OCI-LY1 (cell line): ENCODE measurements around the gene RAB3D.

ENCODE experiments used
- H2AFZ ChIP-seq: fragments of 200-600 bp; sonication (generic), shearing (Covaris generic); 2 replicates; pipeline ENCODE4 v1.6.0; 2014; ENCODE audit warnings: antibody characterized with exemption, mild to moderate bottlenecking, low read length
- H3F3A ChIP-seq: fragments of 200-600 bp; sonication (generic), shearing (Covaris generic); 2 replicates; pipeline ENCODE4 v1.6.0; 2014; ENCODE audit warnings: mild to moderate bottlenecking, antibody characterized with exemption, low read length, moderate library complexity; ENCODE audit not compliant: insufficient read depth
- H3K27ac ChIP-seq: fragments of 200-600 bp; sonication (generic); 2 replicates; pipeline ENCODE4 v1.5.1; 2014; ENCODE audit warnings: low read length, mixed run types, mild to moderate bottlenecking, low read depth; ENCODE audit not compliant: poor library complexity, severe bottlenecking
- H3K27me3 ChIP-seq: fragments of 200-600 bp; sonication (generic); 2 replicates; pipeline ENCODE4 v1.6.0; 2014; ENCODE audit warnings: antibody characterized with exemption, mild to moderate bottlenecking, low read length, moderate library complexity; ENCODE audit not compliant: insufficient read depth
- H3K36me3 ChIP-seq: fragments of 200-600 bp; sonication (generic); 2 replicates; pipeline ENCODE4 v1.6.1; 2014; ENCODE audit warnings: mild to moderate bottlenecking, antibody characterized with exemption, low read length, moderate library complexity, mixed read lengths; ENCODE audit not compliant: insufficient read depth
- H3K4me1 ChIP-seq: fragments of 200-600 bp; sonication (generic); 2 replicates; pipeline ENCODE4 v1.5.1; 2014; ENCODE audit warnings: mild to moderate bottlenecking, low read length, moderate library complexity; ENCODE audit not compliant: insufficient read depth, severe bottlenecking
- H3K4me2 ChIP-seq: fragments of 200-600 bp; sonication (generic), shearing (Covaris generic); 2 replicates; pipeline ENCODE4 v1.6.1; 2014; ENCODE audit warnings: low read length
- H3K4me3 ChIP-seq: fragments of 200-600 bp; sonication (generic); 2 replicates; pipeline ENCODE4 v1.5.1; 2014; ENCODE audit warnings: low read length, low read depth, mild to moderate bottlenecking, mixed read lengths; ENCODE audit not compliant: poor library complexity, severe bottlenecking
- H3K79me2 ChIP-seq: fragments of 200-600 bp; shearing (Covaris generic); 2 replicates; pipeline ENCODE4 v1.6.1; 2016; ENCODE audit warnings: mixed run types, low read length, mixed read lengths; ENCODE audit not compliant: insufficient read depth
- H3K9ac ChIP-seq: fragments of 200-600 bp; sonication (generic), shearing (Covaris generic); 2 replicates; pipeline ENCODE4 v1.6.1; 2014; ENCODE audit warnings: mild to moderate bottlenecking, low read length, mixed read lengths
- H3K9me2 ChIP-seq: fragments of 200-600 bp; sonication (generic), shearing (Covaris generic); 2 replicates; pipeline ENCODE4 v1.6.1; 2014; ENCODE audit warnings: low read depth, mild to moderate bottlenecking, low read length, mixed read lengths
- H3K9me3 ChIP-seq: fragments of 200-600 bp; shearing (Covaris generic); 2 replicates; pipeline ENCODE4 v1.6.1; 2014; ENCODE audit warnings: low read length, mixed read lengths
- H4K20me1 ChIP-seq: fragments of 200-600 bp; sonication (generic), shearing (Covaris generic); 2 replicates; pipeline ENCODE4 v1.6.0; 2016; ENCODE audit warnings: mild to moderate bottlenecking, low read length; ENCODE audit not compliant: insufficient read depth
- CTCF ChIP-seq: fragments of 200-600 bp; sonication (generic), shearing (Covaris generic); IDR thresholded peaks from 2 replicates; pipeline ENCODE4 v1.5.1; 2017; ENCODE audit warnings: mild to moderate bottlenecking, antibody characterized with exemption, low read length, moderate library complexity, mixed read lengths
- EZH2 ChIP-seq: fragments of 200-600 bp; sonication (generic), shearing (Covaris generic); IDR thresholded peaks from 2 replicates; pipeline ENCODE4 v1.8.0; 2017; ENCODE audit warnings: borderline replicate concordance, mixed run types, mild to moderate bottlenecking, antibody characterized with exemption, low read length, moderate library complexity, mixed read lengths

RAB3D gene

GRCh38 chr19:11281356-11282049 is 58.0 kb downstream of the RAB3D start:
- Histone ChIP-seq H3K79me2 (no peaks in the 10 kb centered on the region), H4K20me1 (no peaks in the 10 kb centered on the region), H3K4me1 (no peaks in the 10 kb centered on the region), H3K9ac (no peak overlapping the region), H3K36me3 (no peaks in the 10 kb centered on the region), H3K9me2 (no peaks in the 10 kb centered on the region), H3K4me3 (no peak overlapping the region), H3K27me3 (0 out of 2 replicates have a peak, but pooled peaks cover 5% of the 10 kb centered on the region), H3K27ac (no peak overlapping the region), H3F3A (no peaks in the 10 kb centered on the region), H3K9me3 (no peaks in the 10 kb centered on the region), H3K4me2 (no peak overlapping the region), H2AFZ (no peak overlapping the region)
- TF ChIP-seq CTCF (no peak), EZH2 (no peak)

GRCh38 chr19:11279505-11280236 is 59.8 kb downstream of the RAB3D start:
- no peak overlapping the region for H3K4me2 ChIP-seq

GRCh38 chr19:11278670-11279069 is 60.8 kb downstream of the RAB3D start:
- H3K27me3 ChIP-seq: peaks cover 16% of the 10 kb centered on the region; the same call in 1 of the 2 replicates
- no peaks in the 10 kb centered on the region for H3K9me3 ChIP-seq
- H3K4me3 ChIP-seq: no peak overlapping the region
- H3K4me2 ChIP-seq: no peak overlapping the region
- H4K20me1 ChIP-seq: no peaks in the 10 kb centered on the region
- no peaks in the 10 kb centered on the region for H3K4me1 ChIP-seq
- H3F3A ChIP-seq: no peaks in the 10 kb centered on the region
- no peaks in the 10 kb centered on the region for H3K36me3 ChIP-seq
- H3K9ac ChIP-seq: no peak overlapping the region
- no peaks in the 10 kb centered on the region for H3K9me2 ChIP-seq
- TF ChIP-seq EZH2: no peak
- TF ChIP-seq CTCF: no peak
- no peaks in the 10 kb centered on the region for H3K79me2 ChIP-seq
- H2AFZ ChIP-seq: no peak overlapping the region
- no peak overlapping the region for H3K27ac ChIP-seq

More at GRCh38 chr19:11279505-11280236, 59.8 kb downstream of the RAB3D start:
- no peaks in the 10 kb centered on the region for H4K20me1 ChIP-seq
- H3K4me1 ChIP-seq: no peaks in the 10 kb centered on the region
- no peaks in the 10 kb centered on the region for H3K36me3 ChIP-seq
- no peaks in the 10 kb centered on the region for H3K9me3 ChIP-seq
- no peak overlapping the region for H2AFZ ChIP-seq
- no peaks in the 10 kb centered on the region for H3K79me2 ChIP-seq
- H3K9ac ChIP-seq: no peak overlapping the region
- no peak for TF ChIP-seq EZH2
- TF ChIP-seq CTCF: no peak
- peaks cover 6% of the 10 kb centered on the region; the same call in 1 of the 2 replicates for H3K27me3 ChIP-seq
- H3K27ac ChIP-seq: no peak overlapping the region
- H3F3A ChIP-seq: no peaks in the 10 kb centered on the region
- no peak overlapping the region for H3K4me3 ChIP-seq
- no peaks in the 10 kb centered on the region for H3K9me2 ChIP-seq
